ENCODE results near the gene LANCL1.

LANCL1 gene

DNA sequence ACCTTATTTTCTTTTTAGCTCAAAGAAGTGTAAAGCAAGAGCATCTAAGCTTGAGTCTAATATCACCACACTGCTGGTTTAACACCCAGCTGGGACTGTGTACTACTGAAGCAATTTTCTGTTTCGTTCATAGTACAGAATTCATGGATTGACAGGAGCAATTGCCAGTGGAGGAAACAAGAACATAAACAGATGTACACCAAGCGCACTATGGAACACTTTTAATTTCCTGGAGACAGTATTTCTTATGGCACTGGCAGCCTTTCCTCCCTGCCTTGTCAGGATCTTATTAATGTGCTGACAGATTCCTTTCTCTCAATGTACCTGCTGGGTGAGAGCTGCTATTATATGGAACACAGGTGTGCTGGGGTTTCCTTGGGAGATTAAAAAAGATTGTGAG lies 4.2 kb upstream of the LANCL1 start:
- H3K4me3 ChIP-seq (ENCODE audit: control insufficient read depth, low read depth, low read length): no peak overlapping the region
- TF ChIP-seq, protein P1, sequence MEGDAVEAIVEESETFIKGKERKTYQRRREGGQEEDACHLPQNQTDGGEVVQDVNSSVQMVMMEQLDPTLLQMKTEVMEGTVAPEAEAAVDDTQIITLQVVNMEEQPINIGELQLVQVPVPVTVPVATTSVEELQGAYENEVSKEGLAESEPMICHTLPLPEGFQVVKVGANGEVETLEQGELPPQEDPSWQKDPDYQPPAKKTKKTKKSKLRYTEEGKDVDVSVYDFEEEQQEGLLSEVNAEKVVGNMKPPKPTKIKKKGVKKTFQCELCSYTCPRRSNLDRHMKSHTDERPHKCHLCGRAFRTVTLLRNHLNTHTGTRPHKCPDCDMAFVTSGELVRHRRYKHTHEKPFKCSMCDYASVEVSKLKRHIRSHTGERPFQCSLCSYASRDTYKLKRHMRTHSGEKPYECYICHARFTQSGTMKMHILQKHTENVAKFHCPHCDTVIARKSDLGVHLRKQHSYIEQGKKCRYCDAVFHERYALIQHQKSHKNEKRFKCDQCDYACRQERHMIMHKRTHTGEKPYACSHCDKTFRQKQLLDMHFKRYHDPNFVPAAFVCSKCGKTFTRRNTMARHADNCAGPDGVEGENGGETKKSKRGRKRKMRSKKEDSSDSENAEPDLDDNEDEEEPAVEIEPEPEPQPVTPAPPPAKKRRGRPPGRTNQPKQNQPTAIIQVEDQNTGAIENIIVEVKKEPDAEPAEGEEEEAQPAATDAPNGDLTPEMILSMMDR (IDR thresholded peaks at IDR 0.05; ENCODE audit: control insufficient read depth, insufficient read depth, low read depth, low read length, missing control alignments): no peak
- DNase-seq (ENCODE audit: low read depth): no peak

DNA sequence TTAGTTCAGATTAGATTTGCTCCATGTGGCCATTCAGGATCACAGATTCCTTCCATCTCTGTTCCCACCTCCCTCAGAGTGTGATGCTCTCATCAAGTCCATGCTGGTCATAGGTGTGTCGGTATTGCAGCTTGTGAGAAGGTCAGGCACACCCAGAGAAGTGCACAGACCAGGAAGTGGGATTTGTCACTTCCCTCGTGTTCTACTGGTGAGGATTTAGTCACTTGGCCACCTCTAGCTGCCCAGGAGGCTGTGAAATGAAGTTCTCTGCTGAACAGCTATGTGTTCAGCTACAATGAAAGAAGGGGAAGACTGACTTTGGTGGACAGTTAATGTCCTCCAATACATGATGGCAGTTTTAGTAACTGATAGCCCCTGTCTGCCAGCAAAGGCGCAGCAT lies 3.5 kb upstream of the LANCL1 start:
- H3K4me3 ChIP-seq (ENCODE audit: control insufficient read depth, low read depth, low read length): no peak overlapping the region
- DNase-seq (ENCODE audit: low read depth): no peak
- TF ChIP-seq, protein P1 (IDR thresholded peaks at IDR 0.05; ENCODE audit: control insufficient read depth, insufficient read depth, low read depth, low read length, missing control alignments): no peak

DNA sequence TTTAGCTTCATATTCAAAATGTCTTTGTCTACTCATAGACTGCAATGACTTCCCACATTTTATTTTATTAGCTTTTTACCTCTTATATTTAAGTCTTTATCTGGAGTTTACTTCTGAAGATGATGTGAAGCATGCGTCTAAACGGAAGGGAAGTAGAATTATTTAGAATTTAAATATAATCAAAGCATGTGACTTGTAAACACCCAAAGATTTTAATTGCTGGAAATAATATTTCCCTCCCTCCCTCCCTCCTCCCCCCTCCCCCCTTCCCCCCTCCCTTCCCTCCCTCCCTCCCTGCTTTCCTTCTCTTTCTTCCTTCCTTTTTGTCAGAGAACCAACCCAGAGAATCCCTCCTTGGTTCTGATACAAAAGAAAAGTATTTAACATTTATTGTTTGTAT lies 2.1 kb upstream of the LANCL1 start:
- H3K4me3 ChIP-seq (ENCODE audit: control insufficient read depth, low read depth, low read length): no peak overlapping the region
- TF ChIP-seq, protein P1 (IDR thresholded peaks at IDR 0.05; ENCODE audit: control insufficient read depth, insufficient read depth, low read depth, low read length, missing control alignments): no peak
- DNase-seq (ENCODE audit: low read depth): no peak

DNA sequence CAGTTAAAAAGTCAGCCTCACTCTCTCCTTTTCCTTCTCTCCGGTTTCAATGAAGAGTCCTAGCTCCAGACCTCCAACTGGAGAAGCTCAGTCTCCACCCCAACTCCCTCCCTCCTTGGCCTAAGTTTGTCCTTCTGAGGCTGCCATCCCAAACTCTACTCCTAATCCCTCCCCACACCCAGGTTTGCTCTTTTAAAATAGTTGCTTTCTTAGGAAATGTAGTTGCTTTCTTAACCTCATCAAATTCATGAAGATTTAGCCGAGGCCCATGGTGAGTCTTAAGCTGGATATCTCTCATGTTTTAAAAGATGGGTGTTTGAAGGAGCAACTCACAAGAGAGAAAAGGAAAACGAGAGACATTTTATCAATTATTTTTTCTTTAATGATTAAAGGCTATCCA lies 937 bp upstream of the LANCL1 start:
- peak; percentile 21 for DNase-seq (ENCODE audit: low read depth)
- TF ChIP-seq, protein P1 (IDR thresholded peaks at IDR 0.05; ENCODE audit: control insufficient read depth, insufficient read depth, low read depth, low read length, missing control alignments): no peak
- peak overlapping the region; percentile 79 for H3K4me3 ChIP-seq (ENCODE audit: control insufficient read depth, low read depth, low read length)

DNA sequence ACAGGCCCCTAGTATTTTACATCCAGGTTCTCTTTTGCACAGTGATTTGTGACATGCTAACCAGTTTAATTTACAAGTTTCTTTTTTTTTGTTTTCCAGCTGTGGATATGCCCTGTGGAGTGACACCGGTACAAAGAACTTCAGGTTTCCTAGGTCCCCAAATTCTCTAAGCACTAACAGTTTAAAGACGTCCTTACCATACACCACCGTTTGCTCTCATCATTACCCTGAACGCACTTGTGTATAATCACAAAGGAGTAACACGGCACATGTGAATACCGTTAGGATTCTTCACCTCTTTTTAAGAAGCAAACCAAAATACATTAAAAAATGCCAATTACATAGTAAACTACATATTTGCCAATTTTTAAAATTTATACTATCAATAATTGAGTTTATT lies 853 bp downstream of the LANCL1 start:
- TF ChIP-seq, protein P1 (IDR thresholded peaks at IDR 0.05; ENCODE audit: control insufficient read depth, insufficient read depth, low read depth, low read length, missing control alignments): no peak
- H3K4me3 ChIP-seq (ENCODE audit: control insufficient read depth, low read depth, low read length): peak overlapping the region; percentile 79
- DNase-seq (ENCODE audit: low read depth): no peak

DNA sequence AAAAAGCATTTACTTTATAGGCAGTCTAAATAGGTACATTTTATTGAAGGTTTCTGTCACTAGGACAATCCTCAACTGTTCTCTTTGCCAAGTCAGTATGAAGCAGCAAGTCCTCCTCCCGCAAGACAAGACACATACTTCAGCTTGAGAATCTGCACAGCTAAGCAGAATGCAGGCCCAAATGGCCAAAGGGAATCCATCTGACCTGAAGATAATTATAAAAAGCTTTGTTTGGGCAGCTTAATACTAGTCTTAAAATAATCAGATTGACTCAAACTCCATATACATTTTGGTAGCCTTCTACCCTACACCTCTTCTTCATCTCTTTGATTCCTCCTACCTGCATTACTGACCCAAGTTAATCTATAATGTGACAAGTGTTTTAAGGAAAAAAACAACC lies 1.8 kb downstream of the LANCL1 start:
- DNase-seq (ENCODE audit: low read depth): no peak
- TF ChIP-seq, protein P1 (IDR thresholded peaks at IDR 0.05; ENCODE audit: control insufficient read depth, insufficient read depth, low read depth, low read length, missing control alignments): no peak
- no peak overlapping the region for H3K4me3 ChIP-seq (ENCODE audit: control insufficient read depth, low read depth, low read length)

DNA sequence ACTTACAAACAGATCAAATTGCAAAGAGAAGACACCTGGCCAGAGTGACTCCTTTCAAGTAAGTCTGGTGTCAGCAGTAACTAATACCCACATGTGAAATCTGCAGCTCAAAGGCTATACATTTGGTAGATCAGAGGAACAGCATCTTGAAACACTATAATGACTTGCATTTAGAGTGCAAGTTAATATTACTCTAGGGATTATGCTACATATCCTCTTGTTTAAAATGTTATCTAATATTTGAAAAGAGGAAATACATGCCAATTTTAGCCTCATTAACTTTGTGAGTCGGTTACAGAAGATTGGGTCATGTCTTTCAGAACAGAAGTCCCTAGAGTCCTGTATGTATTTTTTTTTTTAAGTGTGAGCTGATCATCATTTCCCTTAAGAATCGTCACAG lies 15.2 kb downstream of the LANCL1 start:
- no peak for DNase-seq (ENCODE audit: low read depth)
- TF ChIP-seq, protein P1 (IDR thresholded peaks at IDR 0.05; ENCODE audit: control insufficient read depth, insufficient read depth, low read depth, low read length, missing control alignments): no peak
- no peak overlapping the region for H3K4me3 ChIP-seq (ENCODE audit: control insufficient read depth, low read depth, low read length)
